T-helper 1 cell (primary cell): ENCODE data around the gene PARD6B.
A peak's percentile ranks its signal among the peaks of the same experiment; 100 is the strongest.
"Not testable (repeated sequence)": the region's sequence is repeated elsewhere in the genome, so short reads cannot be mapped to it uniquely, and the experiment has no call there.

Experiments
- DNase-seq, 5 donors: peaks; one replicate each; pipeline ENCODE4 v3.0.0-alpha.2; 2012 to 2020
- total RNA-seq, 4 donors: gene quantifications; one replicate each; lab custom pipeline; 2026; lab: John Stamatoyannopoulos, UW

The PARD6B gene, protein sequence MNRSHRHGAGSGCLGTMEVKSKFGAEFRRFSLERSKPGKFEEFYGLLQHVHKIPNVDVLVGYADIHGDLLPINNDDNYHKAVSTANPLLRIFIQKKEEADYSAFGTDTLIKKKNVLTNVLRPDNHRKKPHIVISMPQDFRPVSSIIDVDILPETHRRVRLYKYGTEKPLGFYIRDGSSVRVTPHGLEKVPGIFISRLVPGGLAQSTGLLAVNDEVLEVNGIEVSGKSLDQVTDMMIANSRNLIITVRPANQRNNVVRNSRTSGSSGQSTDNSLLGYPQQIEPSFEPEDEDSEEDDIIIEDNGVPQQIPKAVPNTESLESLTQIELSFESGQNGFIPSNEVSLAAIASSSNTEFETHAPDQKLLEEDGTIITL
- total RNA-seq, result 6.2 to 8.2 (median 7.4) reads per million in 4 donors

DNA sequence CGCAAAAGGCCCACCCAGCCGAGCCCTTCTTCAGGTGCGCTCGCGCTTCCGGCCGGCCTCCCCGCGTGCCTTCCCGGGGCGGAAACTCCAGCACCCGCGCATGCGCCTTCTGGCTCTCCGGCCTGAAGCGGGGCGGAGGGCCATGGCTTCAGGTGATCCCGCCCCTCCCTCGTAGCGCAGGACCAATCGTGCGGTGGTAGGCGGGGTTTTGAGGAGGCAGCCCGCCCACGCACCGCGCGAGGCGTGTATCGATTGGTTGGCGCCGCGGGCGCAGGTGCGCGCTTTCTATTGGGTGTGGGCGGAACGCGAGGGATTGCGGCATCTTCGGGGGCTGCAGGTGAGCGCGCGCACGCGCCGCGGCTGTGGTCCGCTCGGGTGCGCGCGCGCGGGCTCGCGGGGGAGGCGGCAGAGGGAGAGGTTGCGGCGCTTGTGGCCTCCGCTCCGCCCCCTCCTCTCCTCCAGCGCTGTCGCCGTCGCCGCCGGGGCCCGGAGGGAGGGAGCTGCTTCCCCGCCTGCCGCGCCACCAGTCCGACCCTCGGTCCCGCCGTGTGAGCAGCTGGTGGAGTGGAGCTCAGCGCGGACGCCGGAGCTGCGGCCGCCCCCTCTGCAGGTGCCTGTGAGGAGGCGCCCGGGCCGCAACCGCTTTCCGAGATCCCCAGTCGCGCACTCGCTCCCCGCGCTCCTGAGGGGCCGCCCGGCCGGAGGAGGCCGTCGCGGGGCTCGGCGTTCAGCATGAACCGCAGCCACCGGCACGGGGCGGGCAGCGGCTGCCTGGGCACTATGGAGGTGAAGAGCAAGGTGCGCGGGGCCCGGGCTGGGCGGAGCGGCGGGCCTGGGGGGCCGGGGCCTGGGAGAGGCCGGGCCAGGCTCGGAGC is at the start of gene PARD6B:
PARD6B (plus strand) TSS at position 526 of the 875 bp plus-strand sequence; CDS start at position 733, 207 bp downstream.
- DNase-seq, result peak; percentile 99 to 100 (median 99)

DNA sequence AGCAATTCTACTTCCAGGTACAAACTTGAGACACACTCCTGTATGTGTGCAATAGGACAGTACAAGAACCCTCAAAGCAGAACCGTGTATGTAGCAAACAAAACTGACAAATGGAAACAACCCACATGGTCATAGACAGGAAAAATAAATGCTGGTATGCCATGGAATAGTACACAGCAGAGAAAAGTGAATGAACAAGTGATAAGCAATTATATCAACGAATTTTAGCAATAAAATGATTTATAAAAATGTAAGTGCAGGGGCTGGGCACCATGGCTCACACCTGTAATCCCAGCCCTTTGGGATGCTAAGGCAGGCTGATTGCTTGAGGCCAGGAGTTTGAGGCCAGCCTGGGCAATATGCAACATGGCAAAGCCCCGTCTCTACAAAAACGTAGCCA is 49.3 kb upstream of the PARD6B start:
- DNase-seq, result no peak

DNA sequence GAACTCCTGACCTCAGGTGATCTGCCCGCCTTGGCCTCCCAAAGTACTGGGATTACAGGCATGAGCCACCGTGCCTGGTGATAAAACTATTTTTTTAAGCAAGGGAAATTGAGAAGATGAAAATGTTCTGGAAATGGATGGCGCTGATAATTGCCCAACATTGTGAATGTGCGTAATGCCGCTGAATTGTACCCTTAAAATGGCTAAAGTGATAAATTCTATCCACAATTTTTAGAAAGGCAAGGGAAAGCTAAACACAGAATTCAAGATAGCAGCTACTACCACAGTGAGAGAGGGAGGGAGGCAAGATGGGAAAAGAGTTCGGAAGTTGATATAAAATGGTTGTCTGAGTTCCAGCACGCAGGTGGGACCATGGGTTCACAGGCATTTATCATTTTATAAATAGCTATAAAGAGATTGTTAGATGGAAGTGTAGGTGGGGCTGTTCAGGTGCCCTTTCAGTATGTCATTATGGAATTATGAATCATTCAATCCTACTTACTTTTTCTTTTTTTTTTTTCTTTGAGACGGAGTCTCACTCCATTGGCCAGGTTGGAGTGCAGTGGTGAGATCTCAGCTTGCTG is 48.3 kb upstream of the PARD6B start:
- DNase-seq, result no peak

DNA sequence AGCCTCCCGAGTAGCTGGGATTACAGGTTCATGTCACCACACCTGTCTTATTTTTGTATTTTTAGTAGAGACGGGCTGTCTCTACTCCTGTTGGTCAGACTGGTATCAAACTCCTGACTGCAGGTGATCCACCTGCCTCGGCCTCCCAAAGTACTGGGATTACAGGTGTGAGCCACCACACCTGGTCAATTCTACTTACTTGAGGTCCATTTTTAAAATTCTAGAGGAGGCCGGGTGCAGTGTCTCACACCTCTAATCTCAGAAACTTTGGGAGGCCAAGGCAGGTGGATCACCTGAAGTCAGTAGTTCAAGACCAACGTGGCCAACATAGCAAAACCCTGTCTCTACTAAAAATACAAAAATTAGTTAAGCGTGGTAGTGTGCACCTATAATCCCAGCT is 47.8 kb upstream of the PARD6B start:
- no peak for DNase-seq

DNA sequence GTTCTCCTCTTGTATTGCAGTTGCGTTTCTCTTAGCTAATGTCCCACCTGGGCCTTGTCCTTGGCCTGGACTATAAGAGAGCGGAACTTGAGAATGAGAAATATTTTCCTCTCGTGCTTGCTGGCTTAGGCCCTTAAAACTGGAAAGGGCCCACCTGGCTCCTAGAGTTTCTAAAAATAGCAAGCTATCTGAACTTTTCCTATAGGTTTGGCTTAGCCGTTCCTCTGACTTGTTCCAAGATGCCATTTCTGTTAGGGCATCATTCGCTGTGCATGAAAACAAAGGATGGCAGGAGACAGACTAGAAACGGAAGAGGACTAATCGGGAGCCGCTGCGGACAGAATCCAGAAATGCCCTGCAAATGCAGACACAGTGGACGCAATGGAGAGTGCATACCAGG is 44.6 kb upstream of the PARD6B start:
- no peak for DNase-seq

DNA sequence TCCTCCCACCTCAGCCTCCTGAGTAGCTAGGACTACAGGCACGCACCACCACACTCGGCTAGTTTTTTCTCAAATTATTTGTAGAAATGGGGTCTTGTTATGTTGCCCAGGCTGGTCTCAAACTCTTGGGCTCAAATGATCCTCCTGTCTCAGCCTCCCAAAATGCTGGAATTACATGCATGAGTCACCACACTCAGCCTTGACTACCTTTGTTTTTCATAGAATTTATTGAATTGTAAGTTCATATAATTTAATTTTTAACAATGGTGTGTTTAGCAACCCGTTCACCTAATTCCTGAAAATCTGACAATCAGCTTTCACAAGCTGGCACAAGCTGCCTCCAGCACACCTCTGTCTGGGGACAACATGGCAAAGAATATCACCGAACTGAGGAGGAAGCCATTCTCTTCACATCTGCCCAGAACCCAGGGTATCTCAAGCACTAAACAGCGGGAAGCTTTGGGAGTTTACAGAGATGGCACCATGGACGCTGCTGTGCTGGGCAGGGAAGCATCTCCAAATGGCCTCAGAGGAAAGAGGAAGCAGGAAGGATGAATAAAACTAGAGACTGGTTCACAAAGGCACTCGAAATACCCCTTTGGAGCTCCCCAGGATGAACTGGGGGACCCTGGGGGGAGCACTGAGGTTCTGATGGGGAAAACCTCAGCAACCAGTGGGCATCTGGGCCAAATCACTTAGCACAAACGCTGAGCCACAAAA is 43.0 kb upstream of the PARD6B start:
- no peak for DNase-seq

DNA sequence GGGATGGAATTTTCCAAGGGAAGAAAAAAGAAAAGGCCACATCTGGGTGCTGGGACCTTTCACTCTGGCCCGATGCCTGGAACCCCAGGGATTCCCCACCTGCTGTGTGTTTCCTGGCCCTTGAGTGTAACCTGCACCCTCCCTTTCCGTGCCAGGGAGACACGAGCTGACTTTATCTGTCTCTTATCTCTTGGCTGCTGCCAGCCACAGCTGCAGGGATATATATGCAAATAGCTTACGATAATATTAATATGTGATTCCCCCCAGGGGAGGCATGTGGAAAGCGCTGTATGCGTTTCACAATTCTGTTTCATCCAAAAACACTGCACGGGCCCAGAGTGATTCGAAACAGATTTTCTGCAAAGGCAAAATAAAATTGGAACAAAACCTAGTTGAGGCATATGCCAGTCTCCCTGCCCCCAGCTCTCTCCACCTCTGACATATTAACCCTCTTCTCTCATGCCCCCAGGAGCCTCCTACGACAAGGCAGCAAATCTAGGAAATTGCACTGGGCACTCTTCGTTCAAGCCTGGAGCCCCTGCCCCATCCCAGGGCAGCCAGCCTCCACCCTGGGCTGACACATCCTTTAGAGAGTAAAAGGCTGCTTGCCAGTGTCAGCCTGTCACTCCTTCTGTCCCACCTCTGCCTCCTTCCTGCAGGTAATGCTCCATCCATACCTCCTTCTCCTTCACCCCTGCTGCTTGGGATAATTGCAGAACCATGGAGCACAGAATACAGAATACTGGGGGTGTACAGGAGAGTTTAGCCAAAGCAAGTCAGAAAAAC is 41.3 kb upstream of the PARD6B start:
- no peak for DNase-seq

DNA sequence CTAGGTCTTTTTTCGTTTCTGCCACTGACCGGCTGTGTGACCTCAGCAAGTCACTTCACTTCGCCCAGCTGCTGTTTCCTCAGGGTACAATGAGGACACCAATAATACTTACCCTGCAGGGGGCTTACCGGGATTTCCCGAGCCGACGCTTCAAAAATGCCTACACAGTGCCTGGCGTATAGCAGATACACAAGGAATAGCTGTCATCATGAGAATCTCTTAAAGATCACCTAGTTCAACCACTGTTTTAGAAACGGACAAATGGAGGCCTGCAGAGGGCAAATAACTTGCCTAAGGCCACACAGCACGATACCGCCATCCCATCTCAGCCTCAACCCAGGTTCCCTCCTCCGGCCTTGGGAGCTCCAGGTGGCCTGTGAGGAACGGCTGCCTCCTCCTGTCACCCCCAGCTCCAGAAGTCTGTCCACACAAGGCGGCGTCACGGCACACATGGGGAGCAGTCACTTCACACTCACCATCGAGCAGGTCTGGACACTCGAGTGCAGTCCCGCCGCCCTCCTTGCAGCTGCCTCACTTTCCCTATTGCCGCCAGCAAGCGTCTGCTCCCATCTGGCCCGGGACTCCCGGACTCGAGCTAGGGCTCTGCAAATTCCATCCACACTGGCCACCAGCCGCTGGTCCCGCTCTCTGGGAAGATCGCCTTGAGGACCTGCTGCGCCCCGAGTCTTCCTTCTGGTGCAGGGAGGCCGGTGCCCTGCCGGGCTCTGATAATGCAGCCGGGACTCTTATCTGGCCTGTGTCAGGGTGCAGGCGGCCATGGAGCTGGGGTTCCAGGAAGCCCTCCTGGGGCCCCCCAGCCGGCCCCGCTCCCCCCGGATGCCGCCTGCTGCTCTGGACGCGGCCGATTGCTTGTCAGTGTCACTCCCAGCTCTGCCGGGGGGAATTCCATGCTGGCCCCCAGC is 40.5 kb upstream of the PARD6B start, which contains the start of gene RIPOR3:
RIPOR3 (minus strand) TSS at position 893 of the 923 bp plus-strand sequence; CDS start at position 479, 414 bp downstream.
- DNase-seq, result no peak

DNA sequence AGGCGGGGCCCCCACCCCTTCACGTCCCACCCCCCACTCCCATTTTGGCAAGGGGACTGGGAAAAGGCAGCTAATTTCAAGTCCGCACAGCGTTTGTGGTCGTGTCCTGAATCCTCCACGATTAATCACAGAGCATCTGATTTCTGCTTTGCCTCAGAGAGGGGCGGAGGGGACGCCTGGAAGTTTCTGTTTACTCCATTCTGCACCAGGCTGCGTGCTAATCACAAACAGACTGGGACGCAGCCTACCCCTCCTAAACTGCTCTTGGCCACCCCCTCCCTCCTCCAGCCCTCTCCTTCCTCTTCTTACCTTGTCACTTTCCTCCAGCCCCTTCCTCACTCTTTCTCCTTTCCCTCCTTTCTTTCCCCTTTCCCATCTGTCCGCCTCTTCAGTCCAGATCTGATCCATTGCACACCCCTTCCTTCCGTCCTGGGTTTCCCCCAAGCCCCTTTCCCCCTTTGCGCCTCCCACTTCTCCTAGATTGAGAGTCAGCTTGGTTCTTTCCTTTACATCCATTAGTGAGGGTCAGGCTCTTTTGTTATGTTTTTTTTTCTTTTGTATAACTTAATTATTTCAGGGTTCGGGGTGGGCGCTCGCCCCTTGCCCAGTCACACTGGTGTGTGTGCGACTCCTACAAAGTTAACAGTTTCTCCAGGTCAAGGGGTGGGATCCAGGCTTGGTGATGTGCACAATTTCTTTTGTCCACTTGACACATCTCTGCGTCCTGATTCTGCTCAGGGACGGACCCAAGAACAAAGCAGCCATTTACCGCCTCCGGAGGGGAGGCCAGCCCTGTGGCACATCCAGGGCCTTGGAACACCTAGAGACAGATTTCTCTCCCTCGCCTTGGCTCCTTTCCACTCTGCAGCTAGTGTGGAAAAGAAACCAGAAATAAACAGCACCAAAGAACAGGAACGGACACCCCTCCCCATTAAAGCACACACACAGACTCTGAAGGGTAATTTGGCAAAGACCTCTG is 39.5 kb upstream of the PARD6B start:
- no peak for DNase-seq

DNA sequence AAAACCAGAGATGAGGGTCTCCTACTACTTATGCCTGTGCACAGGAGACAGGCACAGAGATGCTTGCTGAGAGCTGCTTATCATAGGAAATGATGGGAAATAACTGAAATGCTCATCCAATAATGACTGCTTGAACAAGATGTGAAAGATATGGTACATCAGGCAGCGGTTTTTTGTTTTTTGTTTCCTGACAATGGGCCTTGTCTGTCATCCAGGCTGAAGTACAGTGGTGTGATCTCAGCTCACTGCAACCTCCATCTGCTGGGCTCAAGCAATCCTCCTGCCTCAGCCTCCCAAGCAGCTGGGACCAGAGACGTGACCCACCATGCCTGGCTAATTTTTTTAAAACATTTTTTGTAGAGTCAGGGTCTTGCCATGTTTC is 38.8 kb upstream of the PARD6B start:
- no peak for DNase-seq

DNA sequence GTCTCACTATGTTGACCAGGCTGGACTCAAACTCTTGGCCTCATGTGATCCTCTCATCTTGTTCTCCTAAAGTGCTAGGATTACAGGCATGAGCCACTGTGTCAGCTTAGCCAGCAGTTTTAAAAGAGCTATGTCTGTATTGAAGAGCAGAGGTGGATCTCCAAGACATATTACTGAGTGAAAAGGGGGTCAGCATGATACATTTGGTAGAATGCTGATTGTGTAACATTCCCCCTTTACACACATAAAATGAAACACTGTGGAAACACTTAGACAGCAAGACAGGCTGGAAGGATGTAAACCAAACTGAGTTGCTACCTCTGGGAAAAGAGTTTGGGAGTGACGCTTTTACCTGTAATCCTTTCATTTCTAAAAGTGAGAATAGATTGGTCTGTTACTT is 38.4 kb upstream of the PARD6B start:
- no peak for DNase-seq

DNA sequence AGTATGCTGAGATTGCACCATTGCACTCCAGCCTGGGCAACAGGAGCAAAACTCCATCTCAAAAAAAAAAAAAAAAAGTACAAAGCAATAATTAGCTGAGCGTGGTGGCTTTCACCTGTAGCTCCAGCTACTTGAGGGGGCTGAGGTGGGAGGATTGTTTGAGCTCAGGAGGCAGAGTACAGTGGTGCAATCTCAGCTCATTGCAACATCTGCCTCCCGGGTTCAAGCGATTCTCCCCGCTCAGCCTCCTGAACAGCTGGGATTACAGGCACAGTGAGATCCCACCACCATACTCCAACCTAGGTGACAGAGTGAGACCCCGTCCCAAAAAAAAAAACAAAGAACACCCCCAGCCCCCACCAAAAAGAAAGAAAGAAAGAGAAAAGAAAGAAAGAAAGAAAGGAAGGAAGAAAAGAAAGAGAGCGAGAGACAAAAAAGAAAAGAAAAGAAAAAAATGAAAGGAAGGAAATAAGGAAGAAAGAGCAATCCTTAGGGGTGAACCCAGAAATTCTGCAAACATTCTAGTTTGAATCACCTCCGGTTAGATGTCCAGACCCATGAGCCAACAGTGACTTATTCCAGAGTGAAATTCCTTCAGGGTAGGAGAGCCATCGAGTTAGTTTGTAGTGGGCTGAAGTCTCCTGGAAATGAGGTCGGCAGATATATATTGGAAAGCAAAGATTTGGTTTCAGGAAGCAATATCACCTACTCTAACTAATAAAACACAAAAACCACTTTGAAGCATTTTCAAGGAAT is 36.8 kb upstream of the PARD6B start:
- no peak for DNase-seq

DNA sequence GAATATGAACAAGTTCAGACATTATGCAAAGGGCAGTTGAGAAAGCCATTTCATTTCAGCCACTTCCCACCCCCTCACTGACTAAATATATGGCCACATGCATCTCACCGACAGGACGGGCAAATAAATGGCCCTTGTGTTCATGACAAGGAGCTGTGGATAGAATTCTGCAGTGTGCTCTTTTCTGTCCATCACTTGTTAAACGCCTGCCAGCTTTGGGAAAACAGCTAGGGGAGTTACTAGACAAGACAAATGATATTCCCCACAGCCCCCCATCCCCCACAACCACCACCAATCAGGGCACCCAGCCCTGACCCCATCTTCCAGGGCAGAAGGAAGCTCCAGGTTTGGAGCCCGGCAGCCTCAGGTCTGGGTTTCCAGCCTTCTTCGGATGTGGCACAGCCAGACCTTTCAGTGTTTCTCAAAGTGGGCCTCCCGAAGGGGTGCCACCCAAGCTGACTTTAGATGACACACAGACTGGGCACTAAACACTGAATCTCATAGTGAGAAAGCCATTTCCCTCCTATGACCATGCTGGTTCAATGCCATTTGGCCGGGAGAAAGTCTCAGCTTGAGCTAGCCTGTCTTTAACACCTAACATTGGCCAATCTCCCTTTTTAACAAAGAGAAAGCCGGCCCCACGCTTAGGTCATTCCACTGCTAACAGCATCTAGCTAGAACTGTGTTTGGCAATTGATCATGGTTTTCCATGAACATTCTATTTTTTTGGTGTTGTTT is 36.1 kb upstream of the PARD6B start:
- no peak for DNase-seq

DNA sequence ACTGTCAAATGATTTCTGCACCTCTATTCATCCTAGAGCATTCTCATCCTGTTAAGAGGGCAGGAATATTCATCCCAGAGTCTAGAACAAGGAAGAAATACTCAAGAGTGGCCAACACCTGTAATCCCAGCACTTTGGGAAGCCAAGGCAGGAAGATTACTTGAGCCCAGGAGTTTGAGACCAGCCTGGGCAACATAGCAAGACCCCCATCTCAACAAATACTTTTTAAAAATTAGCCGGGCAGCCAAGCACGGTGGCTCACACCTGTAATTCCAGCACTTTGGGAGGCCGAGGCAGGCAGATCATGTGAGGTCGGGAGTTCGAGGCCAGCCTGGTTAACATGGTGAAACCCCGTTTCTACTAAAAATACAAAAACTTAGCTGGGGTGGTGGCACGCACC is 33.1 kb upstream of the PARD6B start:
- DNase-seq, result not testable (repeated sequence)

DNA sequence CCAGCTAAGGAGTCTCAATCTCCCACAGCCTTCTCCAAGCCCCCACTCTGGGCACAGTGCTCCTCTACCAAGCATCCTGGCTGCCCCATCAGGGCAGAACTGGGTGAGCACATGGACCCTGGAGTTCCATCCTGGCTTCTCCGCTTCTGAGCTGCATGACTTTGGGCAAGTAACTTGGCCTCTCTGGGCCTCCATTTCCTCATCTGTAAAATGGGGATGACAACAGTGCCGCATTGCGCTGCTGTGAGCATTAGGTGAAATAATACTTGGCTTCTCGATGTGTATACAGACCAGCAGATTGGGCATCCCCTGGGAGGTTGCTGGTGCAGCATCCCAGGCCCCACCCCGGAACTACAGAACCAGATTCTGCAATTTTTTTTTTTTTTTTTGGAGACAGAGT is 31.7 kb upstream of the PARD6B start:
- no peak for DNase-seq

DNA sequence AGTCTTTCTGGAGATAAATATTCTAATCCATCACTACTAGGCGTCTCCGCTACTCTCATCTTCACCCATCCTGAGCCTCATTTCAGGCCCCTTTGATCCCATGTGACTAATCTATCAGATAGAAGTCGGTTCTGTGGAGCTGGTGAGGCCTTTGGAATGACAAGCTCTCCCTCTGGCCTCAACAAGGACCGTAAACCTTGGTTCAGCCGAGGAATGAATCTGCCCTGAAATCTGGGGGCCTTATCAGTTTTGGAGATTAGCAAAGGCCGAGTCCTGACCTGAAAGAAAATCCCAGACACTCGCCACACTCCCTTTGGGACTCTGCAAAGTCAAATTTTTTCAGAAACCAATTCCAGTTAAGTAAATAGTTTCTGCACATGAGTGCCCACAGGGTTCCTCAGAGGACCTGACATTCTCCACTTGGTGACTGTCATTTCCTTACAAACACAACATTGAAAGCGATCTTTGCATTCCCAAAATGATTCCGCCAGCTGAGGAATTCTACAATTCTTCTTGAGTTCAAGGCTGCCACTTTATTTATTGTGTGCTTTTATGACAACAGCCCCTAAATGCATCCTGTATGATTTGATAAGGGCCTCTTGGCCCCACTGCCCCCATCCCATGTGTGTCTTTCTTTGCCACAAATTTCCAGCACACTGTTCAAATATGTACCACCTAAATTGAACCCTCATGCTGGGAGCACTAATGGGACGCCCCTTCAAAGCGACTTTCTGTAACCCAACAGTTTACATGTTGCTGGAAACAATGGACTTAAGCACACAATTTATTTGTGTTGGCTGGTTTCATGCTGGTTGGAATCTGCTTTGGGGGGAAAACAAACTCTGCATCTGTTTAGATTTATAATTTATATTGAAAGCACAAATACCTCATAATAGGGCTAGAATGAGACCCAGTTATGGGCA is 30.1 kb upstream of the PARD6B start:
- DNase-seq, result no peak
